ENCODE measurements around the gene RNF223. TPM values are rescaled to one million over a fixed set of nuclear protein-coding genes. Genes with fewer than 3 reads are reported as not detected.

Gene RNF223
- total RNA-seq, 1 donor from 2014 or later: 9.0 TPM

GRCh38 chr1:1038694-1039093, 35.4 kb downstream of the RNF223 start:
- no peak for TF ChIP-seq CTCF (IDR thresholded peaks at IDR 0.05; ENCODE audit: insufficient read depth, low read length, severe bottlenecking)
- FAIRE-seq (peak; percentile 52), DNase-seq (ENCODE audit: low read depth) (no peak)
- H3K27me3 ChIP-seq (ENCODE audit: control insufficient read depth, insufficient read depth, low read length): no peaks in the 10 kb centered on the region
- peaks cover 32% of the 10 kb centered on the region for H3K36me3 ChIP-seq (ENCODE audit: control insufficient read depth, insufficient read depth, low read length)
- no peak overlapping the region for H3K4me3 ChIP-seq (ENCODE audit: low read depth, low read length)

GRCh38 chr1:1037366-1038327, 36.5 kb downstream of the RNF223 start:
- no peak overlapping the region for H3K4me3 ChIP-seq (ENCODE audit: low read depth, low read length)
- DNase-seq (ENCODE audit: low read depth) (no peak), FAIRE-seq (peak; percentile 36)
- no peak for TF ChIP-seq CTCF (IDR thresholded peaks at IDR 0.05; ENCODE audit: insufficient read depth, low read length, severe bottlenecking)
- no peaks in the 10 kb centered on the region for H3K27me3 ChIP-seq (ENCODE audit: control insufficient read depth, insufficient read depth, low read length)
- peaks cover 22% of the 10 kb centered on the region for H3K36me3 ChIP-seq (ENCODE audit: control insufficient read depth, insufficient read depth, low read length)

GRCh38 chr1:1035291-1035943, 38.7 kb downstream of the RNF223 start:
- FAIRE-seq: no peak

GRCh38 chr1:1034439-1034781, 39.7 kb downstream of the RNF223 start:
- TF ChIP-seq CTCF (IDR thresholded peaks at IDR 0.05; ENCODE audit: insufficient read depth, low read length, severe bottlenecking): no peak
- H3K27me3 ChIP-seq (ENCODE audit: control insufficient read depth, insufficient read depth, low read length): no peaks in the 10 kb centered on the region
- H3K36me3 ChIP-seq (ENCODE audit: control insufficient read depth, insufficient read depth, low read length): peaks cover 14% of the 10 kb centered on the region
- DNase-seq (ENCODE audit: low read depth) (no peak), FAIRE-seq (no peak)
- H3K4me3 ChIP-seq (ENCODE audit: low read depth, low read length): no peak overlapping the region

More at GRCh38 chr1:1035291-1035943, 38.7 kb downstream of the RNF223 start:
- no peak for TF ChIP-seq CTCF (IDR thresholded peaks at IDR 0.05; ENCODE audit: insufficient read depth, low read length, severe bottlenecking)
- DNase-seq (ENCODE audit: low read depth): no peak
- Histone ChIP-seq H3K4me3 (ENCODE audit: low read depth, low read length) (no peak overlapping the region), H3K27me3 (ENCODE audit: control insufficient read depth, insufficient read depth, low read length) (no peaks in the 10 kb centered on the region), H3K36me3 (ENCODE audit: control insufficient read depth, insufficient read depth, low read length) (peaks cover 14% of the 10 kb centered on the region)

- no peaks in the 10 kb centered on the region for H3K27me3 ChIP-seq (ENCODE audit: control insufficient read depth, insufficient read depth, low read length)
- DNase-seq (ENCODE audit: low read depth): no peak
- H3K36me3 ChIP-seq (ENCODE audit: control insufficient read depth, insufficient read depth, low read length): peaks cover 14% of the 10 kb centered on the region
- no peak for FAIRE-seq
- H3K4me3 ChIP-seq (ENCODE audit: low read depth, low read length): no peak overlapping the region
- TF ChIP-seq CTCF (IDR thresholded peaks at IDR 0.05; ENCODE audit: insufficient read depth, low read length, severe bottlenecking): no peak
Observed at GRCh38 chr1:1033731-1034438, 40.2 kb downstream of the RNF223 start.

All from bronchial epithelial cell (primary cell).